ENCODE measurements around the gene RUNX3. TPM values are rescaled to one million over a fixed set of nuclear protein-coding genes. Genes with fewer than 3 reads are reported as not detected.

Gene RUNX3
- total and polyA plus RNA-seq, 2 of the 8 experiments (the other 6 are each of a cell fraction or from before 2014, with no cell fraction given), result 0.62 to 0.82 TPM

GRCh38 chr1:24960071-24960801, 30.2 kb upstream of the RUNX3 start:
- Histone ChIP-seq H2BK20ac (ENCODE audit: low read length) (no peak overlapping the region), H3K18ac (ENCODE audit: extremely low read depth, low read length) (no peak overlapping the region), H3K4me1 (replicated peaks in 1 of 4; ENCODE audit: control insufficient read depth in 3 of 4, insufficient read depth in 4 of 4, low read length in 3 of 4) (no peaks in the 10 kb centered on the region), H4K5ac (ENCODE audit: insufficient read length, low read depth, low read length) (no peak overlapping the region), H3K56ac (replicated peaks; ENCODE audit: insufficient read length, low read depth, low read length) (no peak overlapping the region), H2BK5ac (ENCODE audit: low read depth, low read length) (no peak overlapping the region), H2BK120ac (replicated peaks; ENCODE audit: low read depth, low read length) (no peak overlapping the region), H3K14ac (ENCODE audit: insufficient read length) (no peak overlapping the region), H3K9me3 (ENCODE audit: insufficient read depth in 2 of 2, low read depth in 1 of 2, low read length in 1 of 2) (no peaks in the 10 kb centered on the region), H3K27ac (ENCODE audit: low read depth, low read length) (no peak overlapping the region), H3K4ac (replicated peaks; ENCODE audit: insufficient read length, low read depth, low read length) (no peak overlapping the region), H3K4me3 (ENCODE audit: extremely low read depth in 1 of 4, insufficient read depth in 2 of 4, low read depth in 3 of 4, low read length in 4 of 4) (no peak overlapping the region), H3K4me2 (ENCODE audit: insufficient read depth in 1 of 2, low read depth in 2 of 2, low read length in 2 of 2) (no peak overlapping the region), H2AK5ac (ENCODE audit: low read depth, low read length) (no peak overlapping the region), H4K91ac (replicated peaks; ENCODE audit: insufficient read length, low read length) (no peak overlapping the region), H4K8ac (ENCODE audit: extremely low read depth, insufficient read depth, low read length) (no peak overlapping the region), H2BK12ac (ENCODE audit: low read depth, low read length) (no peak overlapping the region), H3K36me3 (ENCODE audit: control insufficient read depth in 2 of 4, insufficient read depth in 4 of 4, low read length in 3 of 4) (no peaks in the 10 kb centered on the region), H3K79me2 (ENCODE audit: control insufficient read depth in 1 of 2, insufficient read depth in 2 of 2, low read length in 2 of 2) (no peaks in the 10 kb centered on the region), H3K79me1 (ENCODE audit: low read depth, low read length) (no peaks in the 10 kb centered on the region), H3K23ac (ENCODE audit: insufficient read length) (no peak overlapping the region), H3K9ac (replicated peaks in 1 of 4; ENCODE audit: extremely low read depth in 1 of 4, low read depth in 3 of 4, low read length in 3 of 4) (no peak overlapping the region), H3K23me2 (ENCODE audit: low read depth, low read length) (no peaks in the 10 kb centered on the region; the same call in 1 of the 2 replicates), H4K20me1 (replicated peaks in 1 of 2; ENCODE audit: control insufficient read depth in 1 of 2, insufficient read depth in 2 of 2, low read length in 2 of 2) (no peaks in the 10 kb centered on the region), H2AFZ (ENCODE audit: low read length) (no peak overlapping the region), H2BK15ac (ENCODE audit: low read length) (no peak overlapping the region), H3K27me3 (replicated peaks in 1 of 4; ENCODE audit: control insufficient read depth in 3 of 4, extremely low read depth in 1 of 4, insufficient read depth in 3 of 4, low read length in 3 of 4) (no peaks in the 10 kb centered on the region)
- FAIRE-seq (no peak), DNase-seq (ENCODE audit: low read depth in 1 of 2, low spot score in 2 of 2) (no peak)
- ChIA-PET CTCF (ENCODE audit: partially characterized antibody) (interaction anchor here (0.9 to 1.9 kb wide), 10 partner anchors 10 to 245 kb away, joined by 3 to 5 read pairs (median 4); no protein-coding TSS in a partner anchor), POLR2A (ENCODE audit: partially characterized antibody) (interaction anchor here (0.6 kb wide), 1 partner anchor 42 kb away, joined by 3 read pairs; no protein-coding TSS in a partner anchor)
- WGBS, 2 experiments (ENCODE audit: extremely low coverage in 1 of 2, insufficient coverage in 1 of 2, insufficient read length in 1 of 2, insufficient replicate concordance in 2 of 2, low coverage in 1 of 2, low lambda C conversion rate in 2 of 2, missing lambda C conversion rate in 1 of 2), result 86% methylated on average over 11 of the region's 11 CpGs; no CpG with 5 or more reads in 1 of the 2 experiments
- TF ChIP-seq TCF12 (IDR thresholded peaks at IDR 0.05; ENCODE audit: low read depth, low read length) (no peak), ASH2L (IDR thresholded peaks at IDR 0.05; ENCODE audit: low read length) (no peak), YY1 (IDR thresholded peaks at IDR 0.05; ENCODE audit: low read depth, low read length) (no peak), GABPA (IDR thresholded peaks at IDR 0.05; ENCODE audit: borderline replicate concordance, insufficient read depth, low read length) (no peak), EZH2 (IDR thresholded peaks at IDR 0.05; ENCODE audit: low read depth, low read length, severe bottlenecking) (no peak), TEAD4 (IDR thresholded peaks at IDR 0.05; ENCODE audit: low read depth, low read length) (no peak), POLR2AphosphoS5 (IDR thresholded peaks at IDR 0.05; ENCODE audit: low read depth, low read length) (no peak), NANOG (IDR thresholded peaks at IDR 0.05; ENCODE audit: insufficient read depth, low read depth, low read length, poor library complexity, severe bottlenecking) (no peak), TBP (IDR thresholded peaks at IDR 0.05; ENCODE audit: low read depth, low read length) (no peak), RXRA (IDR thresholded peaks at IDR 0.05; ENCODE audit: insufficient read depth, low read depth, low read length) (no peak), JUN (IDR thresholded peaks at IDR 0.05; ENCODE audit: low read depth, low read length) (no peak), SP2 (IDR thresholded peaks at IDR 0.05; ENCODE audit: low read length) (no peak), RAD21 (IDR thresholded peaks at IDR 0.05 in 1 of 2, conservative IDR thresholded peaks at IDR 0.05 in 1 of 2; ENCODE audit: low read depth in 2 of 2, low read length in 2 of 2) (no peak), SIX5 (IDR thresholded peaks at IDR 0.05; ENCODE audit: low read depth, low read length) (no peak)

Data from H1 (cell line).